H1 (cell line): ENCODE measurements around the gene MID2. TPM values are rescaled to one million over a fixed set of nuclear protein-coding genes. Genes with fewer than 3 reads are reported as not detected.

Source experiments
- ATF2 ChIP-seq: IDR thresholded peaks from 2 replicates; pipeline ENCODE4 v1.6.1; 2012; ENCODE audit warnings: low read length, inconsistent platforms
- BACH1 ChIP-seq: IDR thresholded peaks from 2 replicates; pipeline ENCODE4 v1.6.1; 2012; ENCODE audit warnings: low read length, improper control_type of control experiment
- TAF1 ChIP-seq: IDR thresholded peaks from 2 replicates; pipeline ENCODE4 v1.6.1; 2011; ENCODE audit warnings: mild to moderate bottlenecking, low read depth, low read length
- polyA plus RNA-seq, 7 experiments: library from polyadenylated mRNA; depleted of rRNA in 3 of 7; stranded (reverse) in 5 of 7; unstranded in 2 of 7; fragments of >200 nt in 5 of 7; fragments of 200-250 nt in 2 of 7; gene quantifications; 1 replicate in 5 of 7; 2 replicates in 1 of 7; 4 replicates in 1 of 7; pipeline versions ENCODE4 v1.2.1 to v1.2.3, GENCODE V29; 2011 to 2013; ENCODE audit warnings: missing spikeins in 2 of 7, mixed read lengths in 2 of 7
- total RNA-seq: library from RNA; stranded (reverse); fragmentation: NEBNext Ultra II Directional; extraction: Animal tissue kit (Norgen Biotek cat#: 25700); gene quantifications from 2 replicates; pipeline ENCODE4 v1.2.1, GENCODE V29; 2021

Gene MID2
- total and polyA plus RNA-seq, 2 of the 8 experiments (the other 6 are each of a cell fraction or from before 2014, with no cell fraction given): 0.98 to 1.7 TPM

GRCh38 chrX:107968623-107969022, 143.0 kb downstream of the MID2 start (continued):
- TF ChIP-seq ATF2: no peak
- no peak for TF ChIP-seq TAF1
- TF ChIP-seq BACH1: no peak
